GM18873 (cell line): ENCODE results near the gene GCN1.
A peak's percentile ranks its signal among the peaks of the same experiment; 100 is the strongest.

Experiments
- ATAC-seq: cut with Tn5 transposase; IDR thresholded peaks from one replicate; pipeline ENCODE4 v1.9.1; 2021; ENCODE audit warnings: mild to moderate bottlenecking, moderate library complexity, moderate number of reproducible peaks; ENCODE audit not compliant: unreplicated experiment, low FRiP score

Gene GCN1

DNA sequence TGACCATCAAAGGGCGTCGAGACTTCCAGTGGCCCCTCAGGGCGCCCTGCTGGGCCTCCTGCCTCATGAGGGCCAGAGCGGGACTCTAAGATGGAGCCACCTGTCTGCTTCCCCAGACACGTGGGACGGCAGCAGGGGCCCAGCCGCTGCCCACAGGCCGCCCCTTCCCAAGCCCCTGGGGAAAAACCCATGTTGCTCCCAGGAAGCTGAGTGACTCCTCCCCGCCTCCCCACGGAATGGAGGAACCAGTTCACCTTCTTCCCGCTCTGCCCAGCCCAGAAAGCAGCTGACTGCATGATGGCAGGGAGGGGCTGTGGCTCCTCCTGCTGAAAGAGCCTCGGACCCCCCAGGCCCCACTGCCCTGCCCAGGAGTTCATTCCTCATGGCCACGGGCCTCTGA lies 92.9 kb downstream of the GCN1 start:
- no peak for ATAC-seq

- ATAC-seq = no peak
Observed at GRCh38 chr12:120101182-120101581, 93.3 kb downstream of the GCN1 start.

GRCh38 chr12:120100630-120101029 lies 93.9 kb downstream of the GCN1 start:
- no peak for ATAC-seq

- ATAC-seq = no peak
Observed at GRCh38 chr12:120099738-120100137, 94.8 kb downstream of the GCN1 start.

DNA sequence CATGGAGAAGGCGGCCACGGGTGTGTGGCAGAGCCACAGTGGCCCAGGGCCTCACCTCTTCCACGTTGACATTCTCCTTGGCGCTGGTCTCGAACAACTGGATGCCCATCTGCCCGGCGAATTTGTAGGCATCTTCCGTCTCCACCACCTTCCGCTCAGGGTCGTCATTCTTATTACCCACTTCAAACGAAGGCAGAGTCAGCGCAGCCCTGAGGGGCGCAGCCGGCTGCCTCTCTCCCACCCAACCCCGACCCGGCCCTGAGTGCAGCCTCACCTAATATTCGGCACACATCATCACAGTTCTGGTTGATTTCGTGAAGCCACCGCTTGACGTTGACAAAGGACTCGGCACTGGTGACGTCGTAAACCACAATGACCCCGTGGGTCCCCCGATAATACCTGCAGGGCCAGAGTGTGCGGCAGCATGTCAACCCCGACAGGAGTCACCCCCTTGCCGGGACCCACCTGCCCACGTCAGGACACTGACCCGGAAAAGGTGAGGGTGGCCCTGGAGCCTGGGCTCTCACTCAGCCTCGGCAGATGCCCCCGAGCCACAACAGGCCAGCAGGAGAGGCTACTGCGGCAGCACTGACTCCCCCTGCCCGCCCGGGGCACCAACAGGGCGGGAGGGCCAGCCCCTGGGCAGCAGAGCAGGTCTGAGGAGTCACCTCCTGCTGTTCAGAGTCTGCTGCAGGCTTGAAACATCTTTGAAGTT lies 95.6 kb downstream of the GCN1 start:
- no peak for ATAC-seq

GRCh38 chr12:120096671-120097202 lies 97.8 kb downstream of the GCN1 start:
- no peak for ATAC-seq

GRCh38 chr12:120095736-120096135 lies 98.8 kb downstream of the GCN1 start:
- ATAC-seq = no peak

DNA sequence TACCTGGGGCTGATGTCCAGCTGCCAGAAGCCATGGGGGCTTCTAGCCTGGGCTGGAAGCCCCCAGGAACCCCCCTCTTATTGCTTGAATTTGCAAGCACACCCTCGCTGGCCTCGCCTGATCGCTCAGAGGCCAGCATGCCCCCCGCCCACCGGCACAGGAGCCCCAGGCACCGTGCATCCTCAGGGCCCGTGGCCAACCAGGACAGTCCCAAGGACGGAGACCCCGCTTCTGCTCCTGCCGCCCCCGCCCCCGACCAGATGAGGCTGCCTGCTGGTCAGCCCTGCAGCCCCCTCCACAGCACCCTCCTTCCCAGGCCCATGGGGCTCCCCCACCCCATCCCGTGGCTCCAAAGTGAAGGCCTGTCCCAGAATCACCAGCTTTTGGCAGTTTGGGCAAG lies 99.2 kb downstream of the GCN1 start:
- no peak for ATAC-seq

DNA sequence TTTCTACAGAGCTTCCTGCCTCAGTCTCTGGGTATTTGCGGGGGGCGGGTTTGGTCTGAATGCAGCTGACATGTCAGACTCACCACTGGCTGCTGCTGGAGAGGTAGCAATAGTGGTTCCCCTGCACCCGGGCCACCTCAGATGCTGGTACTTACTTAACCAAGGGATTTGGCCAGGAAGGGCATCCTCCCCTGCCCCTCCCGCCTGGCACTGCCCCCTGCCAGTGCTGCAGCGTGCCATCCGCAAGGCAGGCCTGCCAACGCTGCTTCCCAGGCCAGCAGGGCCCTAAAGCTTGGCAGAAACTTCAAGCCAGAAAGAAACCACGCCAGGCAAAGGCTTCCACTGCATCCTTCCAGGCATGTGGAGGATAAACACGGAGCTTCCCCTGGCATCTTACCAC lies 100.0 kb downstream of the GCN1 start:
- no peak for ATAC-seq

DNA sequence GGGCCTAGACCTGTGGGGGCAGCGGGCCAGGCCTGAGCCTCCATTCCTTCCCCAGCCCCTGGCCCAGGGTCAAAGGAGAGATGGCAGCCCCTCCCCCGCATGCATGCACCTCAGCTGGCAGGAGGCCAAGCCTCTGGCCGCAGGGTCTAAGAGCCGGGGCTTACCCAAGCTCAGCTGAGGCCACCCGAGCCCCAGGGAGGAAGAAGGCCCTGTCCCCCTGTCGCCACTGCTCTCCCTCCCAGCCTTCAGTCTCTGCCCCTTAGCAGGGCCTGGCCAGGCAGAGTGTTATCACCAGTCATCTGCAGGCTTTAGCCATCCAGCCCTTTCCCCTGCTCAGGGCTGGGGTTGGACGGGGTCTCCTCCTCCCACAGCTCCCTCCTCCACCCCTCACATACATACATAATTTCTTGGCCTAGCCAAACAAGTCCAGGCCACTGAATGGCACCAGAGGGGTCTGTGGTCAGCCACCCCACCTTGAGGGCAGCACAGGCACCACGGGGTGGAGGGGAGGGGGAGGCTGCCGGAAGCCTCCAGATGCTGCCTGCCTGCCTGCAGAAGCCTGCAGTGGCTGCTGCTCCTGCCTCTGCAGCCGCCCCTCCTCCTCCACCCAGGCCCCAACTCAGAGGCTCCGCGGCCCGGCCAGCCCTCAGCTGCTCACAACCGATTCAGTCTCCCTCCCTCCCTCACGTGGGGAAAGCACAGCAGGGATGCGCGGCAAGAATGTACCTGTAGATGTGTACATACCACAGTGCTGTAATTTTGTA lies 100.7 kb downstream of the GCN1 start:
- no peak for ATAC-seq

DNA sequence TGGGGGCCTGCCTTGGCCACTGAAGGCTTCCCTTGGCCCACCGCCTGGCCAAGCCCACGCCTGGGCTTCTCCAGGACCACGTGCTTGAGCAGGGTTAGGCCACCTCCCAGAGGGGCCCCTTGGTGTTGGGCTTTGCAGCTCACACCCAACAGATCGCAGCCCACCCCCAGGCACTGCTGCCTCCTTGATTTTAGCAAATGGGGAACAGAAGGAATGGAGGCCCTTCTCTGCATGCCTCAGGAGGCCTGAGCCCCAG lies 101.3 kb downstream of the GCN1 start:
- ATAC-seq = no peak

DNA sequence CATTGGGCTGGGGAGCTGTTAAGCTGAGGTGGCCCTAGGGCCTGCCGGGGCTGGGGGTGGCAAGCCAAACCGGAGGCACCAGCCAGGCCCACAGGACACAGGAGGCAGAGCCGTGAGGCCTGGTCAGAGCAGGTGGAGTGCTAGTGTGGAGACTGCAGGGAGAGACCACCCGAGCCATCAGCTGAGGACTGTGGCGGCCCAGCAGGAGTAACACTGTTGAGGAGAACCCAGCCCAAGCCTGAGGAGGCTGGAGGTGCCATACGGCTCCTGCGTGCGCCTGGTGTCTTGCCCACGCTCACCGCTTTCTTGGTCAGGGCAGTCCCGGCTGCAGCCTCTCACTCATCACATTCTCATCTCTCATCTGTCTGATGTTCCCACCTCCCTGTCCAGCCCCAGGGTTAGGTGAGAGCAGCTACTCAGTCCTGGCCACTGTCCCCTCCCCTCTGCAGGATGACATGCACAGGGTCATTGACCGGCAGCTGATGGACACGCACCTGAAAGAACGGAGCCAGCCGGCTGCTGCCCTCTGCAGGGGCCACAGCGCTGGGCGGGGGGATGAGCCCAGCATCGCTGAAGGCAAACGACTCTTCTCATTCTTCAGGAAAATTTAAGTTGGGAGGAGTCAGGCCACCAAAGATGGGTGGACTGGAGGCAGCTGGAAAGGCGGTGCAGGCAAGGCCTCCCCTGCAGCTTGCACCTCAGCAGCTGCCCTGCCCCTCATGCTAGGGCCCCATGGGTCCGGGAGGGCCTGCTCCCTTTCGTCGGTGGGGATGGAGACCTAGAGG lies 101.8 kb downstream of the GCN1 start:
- ATAC-seq = no peak

- no peak for ATAC-seq
Observed at GRCh38 chr12:120091371-120092090, 103.0 kb downstream of the GCN1 start.

GRCh38 chr12:120090626-120091295 lies 103.8 kb downstream of the GCN1 start:
- ATAC-seq = no peak

DNA sequence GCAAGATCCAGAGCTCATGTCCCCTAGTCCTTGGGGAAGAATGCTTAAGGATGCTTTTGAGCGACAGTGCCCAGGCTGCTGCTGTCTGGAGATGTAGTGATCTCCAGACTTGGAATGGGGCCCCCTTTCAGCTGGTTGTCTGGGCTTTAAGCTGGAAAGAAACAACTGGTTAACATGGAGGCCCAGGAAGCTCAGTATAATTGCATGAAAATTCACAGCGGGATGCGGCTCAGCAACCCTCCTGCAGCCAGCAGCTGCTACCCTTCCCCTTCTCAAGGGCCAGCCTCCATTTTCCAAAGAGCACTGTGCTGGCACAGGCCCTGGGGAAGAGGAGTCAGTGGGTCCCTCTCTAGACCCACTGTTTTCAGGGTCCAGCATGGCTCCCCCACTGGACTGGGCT lies 104.3 kb downstream of the GCN1 start:
- ATAC-seq = no peak

DNA sequence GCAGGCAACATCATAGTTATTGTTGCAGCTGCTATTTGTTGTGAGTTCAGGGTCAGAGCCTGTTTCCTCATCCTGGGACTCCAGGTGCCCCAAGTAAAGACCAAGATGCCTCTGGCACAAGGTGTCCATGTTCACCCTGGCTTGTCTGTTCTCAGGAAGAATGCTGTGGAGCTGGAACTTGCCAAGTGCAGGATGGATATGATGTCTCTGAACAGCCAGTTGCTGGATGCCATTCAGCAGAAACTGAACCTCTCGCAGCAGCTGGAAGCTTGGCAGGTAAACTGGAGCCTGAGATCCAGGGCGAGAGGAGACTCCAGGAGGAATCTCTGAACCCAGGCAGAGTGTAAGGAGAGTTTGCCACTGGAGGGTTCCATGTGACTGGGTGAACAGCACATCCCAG lies 104.7 kb downstream of the GCN1 start:
- no peak for ATAC-seq

DNA sequence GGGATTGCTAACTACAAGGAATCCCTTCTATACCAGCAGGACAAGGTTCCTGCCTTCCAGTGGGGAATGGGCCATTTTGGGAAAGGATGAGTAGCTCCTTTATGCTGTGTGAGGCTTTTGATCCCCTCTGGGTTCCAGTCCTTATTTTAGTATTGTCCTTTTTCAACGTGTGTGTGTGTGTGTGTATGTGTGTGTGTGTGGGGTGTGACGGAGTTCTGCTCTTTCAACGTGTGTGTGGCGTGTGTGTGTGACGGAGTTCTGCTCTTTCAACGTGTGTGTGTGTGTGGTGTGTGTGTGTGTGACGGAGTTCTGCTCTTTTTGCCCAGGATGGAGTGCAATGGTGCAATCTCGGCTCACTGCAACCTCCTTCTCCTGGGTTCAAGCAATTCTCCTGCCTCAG lies 105.4 kb downstream of the GCN1 start:
- ATAC-seq = no peak

DNA sequence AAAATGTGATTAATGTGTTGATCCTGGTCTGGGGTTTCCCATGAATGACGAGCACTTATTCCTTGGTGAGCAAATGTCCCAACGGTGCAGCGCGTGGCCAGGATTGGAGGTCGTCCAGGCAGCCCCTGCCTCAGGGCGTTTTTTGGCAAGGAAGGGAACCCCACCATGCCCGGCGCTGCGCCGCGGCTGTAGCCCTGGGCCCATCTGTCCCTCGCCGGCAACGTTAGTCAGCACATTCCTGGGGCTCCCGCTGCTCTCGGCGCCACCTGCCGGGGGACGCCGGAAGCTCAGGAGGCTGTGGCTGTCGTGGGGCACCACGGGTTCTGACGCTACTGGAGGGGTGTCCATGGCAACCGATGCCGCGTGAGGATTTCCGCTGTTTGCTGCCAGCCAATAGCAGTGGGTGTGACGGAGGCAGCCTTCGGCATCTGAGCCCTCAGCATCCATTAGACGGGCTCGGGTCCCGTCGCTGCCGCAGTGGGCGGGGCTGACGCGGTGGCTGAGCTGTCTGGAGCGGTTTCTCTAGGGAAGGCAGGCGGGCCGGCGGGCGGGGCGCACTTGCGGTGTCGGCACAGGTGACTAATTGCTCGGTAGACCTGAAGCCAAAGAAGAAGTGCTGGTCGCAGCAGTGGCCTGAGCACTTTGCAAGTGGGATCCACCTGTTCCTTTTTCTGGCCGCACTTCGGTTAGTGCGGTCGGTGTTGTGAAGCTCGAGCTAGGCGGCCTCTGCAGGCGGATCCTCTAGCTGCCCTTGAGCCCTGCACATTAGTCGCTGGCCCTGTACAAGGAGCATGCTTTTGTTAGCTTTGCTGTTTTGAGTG lies 107.5 kb downstream of the GCN1 start:
- peak; percentile 98 for ATAC-seq

DNA sequence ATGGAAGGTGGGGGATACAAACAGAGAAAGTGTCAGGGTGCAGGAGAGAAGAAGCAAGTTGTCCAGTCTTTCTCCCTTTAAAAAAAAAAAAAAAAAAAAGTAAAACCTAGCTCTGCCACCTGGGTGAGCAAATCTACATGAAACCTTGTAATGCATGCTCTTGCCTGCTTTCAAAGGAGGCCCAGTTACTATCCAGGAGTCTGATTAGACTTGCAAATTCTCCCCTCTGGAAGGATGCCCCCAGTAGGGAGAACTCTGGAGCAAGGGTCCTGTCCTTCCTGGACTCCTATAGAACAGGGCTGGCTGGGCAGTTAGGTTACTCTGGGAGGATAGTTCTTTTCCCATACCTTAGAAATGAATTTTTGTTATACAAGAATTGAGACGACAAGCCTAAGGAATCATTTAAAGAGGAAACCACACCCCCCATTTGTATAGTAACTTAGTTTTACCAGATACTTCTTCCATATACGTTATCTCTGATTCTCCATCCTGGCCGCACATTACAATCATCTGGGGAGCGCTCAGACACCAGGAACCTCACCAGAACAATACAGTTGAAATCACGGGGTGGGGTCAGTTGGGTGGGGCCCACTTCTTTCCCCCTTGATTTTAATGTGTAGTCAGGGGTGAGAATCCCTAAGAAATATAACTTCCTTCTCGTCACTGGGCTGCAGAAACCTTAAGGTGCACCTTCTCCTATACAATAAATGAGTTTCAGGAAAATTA lies 108.4 kb downstream of the GCN1 start:
- no peak for ATAC-seq
